ENCODE data around the gene DELE1.

The DELE1 gene, protein sequence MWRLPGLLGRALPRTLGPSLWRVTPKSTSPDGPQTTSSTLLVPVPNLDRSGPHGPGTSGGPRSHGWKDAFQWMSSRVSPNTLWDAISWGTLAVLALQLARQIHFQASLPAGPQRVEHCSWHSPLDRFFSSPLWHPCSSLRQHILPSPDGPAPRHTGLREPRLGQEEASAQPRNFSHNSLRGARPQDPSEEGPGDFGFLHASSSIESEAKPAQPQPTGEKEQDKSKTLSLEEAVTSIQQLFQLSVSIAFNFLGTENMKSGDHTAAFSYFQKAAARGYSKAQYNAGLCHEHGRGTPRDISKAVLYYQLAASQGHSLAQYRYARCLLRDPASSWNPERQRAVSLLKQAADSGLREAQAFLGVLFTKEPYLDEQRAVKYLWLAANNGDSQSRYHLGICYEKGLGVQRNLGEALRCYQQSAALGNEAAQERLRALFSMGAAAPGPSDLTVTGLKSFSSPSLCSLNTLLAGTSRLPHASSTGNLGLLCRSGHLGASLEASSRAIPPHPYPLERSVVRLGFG

DNA sequence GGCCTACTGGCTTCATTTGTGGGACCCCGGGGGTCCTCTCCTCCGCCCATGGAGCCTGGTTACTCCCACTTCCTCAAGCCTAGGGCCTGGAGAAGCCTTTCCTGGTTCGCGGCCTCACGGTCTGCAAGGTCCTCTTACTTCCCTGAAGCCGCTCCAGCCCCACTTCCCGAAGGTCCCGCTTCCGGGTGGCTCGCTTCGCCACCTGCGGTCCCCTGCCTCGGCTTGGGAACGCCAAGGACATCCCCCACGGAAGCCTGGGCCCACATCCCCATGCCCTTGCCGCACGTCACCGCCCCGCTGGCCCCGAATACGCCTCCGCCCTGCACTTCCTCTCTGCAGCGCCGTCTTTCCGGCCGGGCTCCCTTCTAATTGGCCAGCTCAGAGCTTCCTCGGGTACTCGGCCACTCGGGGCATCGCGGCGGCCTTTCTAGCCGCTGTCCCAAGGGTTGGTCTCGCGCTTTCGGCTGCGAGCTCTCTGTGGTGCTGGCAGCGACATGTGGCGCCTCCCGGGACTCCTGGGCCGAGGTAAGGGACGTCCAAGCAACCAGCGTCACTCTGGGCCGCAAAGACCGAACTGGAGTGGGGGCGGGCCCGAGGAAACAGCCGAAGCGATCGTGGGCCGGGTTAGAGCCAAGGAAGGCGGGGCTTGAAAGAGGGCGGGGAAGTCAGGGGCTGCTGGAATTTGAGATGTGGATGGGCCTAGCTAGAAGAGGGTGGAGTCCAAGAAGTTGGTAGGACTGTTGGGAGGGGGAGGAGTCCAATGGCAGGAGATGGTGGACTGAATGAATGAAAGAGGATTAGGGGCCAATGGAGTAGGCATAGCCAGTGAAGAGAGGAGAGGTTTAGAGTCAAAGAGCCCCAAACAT, at the start of gene DELE1:
Gene DELE1 (plus strand): TSS at position 424 of the 866 bp plus-strand sequence. CDS start 71 bp downstream, at position 495.
- DNase-seq (ENCODE audit: low read depth): peak; percentile 85

DNA sequence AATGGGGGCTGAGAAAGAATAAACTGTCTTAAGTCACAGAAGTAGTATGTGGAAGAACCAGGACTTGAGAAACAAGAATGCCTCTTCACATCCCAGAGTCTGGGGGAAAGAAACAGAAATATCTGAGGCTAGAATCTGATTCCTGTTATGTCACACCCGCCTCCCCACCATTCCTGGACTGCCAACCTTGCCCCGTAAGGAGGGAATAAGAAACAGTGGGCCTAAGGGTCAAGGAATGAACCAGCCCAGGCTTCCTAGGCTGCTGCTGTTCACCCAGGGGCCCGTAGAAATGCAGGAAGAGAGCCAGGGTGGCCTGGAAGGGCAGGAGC, 49.8 kb upstream of the DELE1 start:
- no peak for DNase-seq (ENCODE audit: low read depth)

DNA sequence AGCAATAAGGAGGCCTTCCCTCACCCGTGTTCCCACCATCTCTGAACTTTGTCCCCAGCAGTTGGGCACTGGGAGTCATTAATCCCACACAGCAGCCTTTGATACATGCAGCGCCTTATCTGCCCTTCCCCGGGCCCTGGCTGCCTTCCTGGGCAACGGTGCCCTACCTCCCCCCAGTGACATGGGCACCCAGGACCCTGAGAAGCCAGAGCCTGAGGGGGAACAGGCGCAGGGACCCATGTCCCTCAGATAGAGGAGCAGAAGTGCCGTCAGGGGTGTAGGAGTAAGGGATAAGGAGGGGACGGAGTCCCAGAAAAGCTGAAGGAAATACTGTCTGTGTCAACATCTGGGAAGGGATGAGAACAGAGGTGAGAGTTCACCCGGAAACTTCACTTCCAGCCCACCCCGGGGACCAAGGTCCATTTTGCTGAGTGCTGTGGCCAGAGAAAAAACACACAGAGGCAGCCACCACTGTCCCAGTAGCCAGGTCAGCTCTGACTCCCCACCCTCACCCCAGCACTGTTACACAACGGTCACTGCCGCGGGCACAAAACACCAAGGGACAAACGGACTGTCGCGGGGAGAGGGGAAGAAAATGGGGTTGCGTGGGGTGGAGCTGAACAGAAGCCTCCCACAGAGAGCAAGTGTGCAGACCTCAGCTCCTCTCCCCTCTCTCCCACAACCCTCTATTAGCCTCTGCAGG, 49.3 kb upstream of the DELE1 start:
- DNase-seq (ENCODE audit: low read depth): no peak

DNA sequence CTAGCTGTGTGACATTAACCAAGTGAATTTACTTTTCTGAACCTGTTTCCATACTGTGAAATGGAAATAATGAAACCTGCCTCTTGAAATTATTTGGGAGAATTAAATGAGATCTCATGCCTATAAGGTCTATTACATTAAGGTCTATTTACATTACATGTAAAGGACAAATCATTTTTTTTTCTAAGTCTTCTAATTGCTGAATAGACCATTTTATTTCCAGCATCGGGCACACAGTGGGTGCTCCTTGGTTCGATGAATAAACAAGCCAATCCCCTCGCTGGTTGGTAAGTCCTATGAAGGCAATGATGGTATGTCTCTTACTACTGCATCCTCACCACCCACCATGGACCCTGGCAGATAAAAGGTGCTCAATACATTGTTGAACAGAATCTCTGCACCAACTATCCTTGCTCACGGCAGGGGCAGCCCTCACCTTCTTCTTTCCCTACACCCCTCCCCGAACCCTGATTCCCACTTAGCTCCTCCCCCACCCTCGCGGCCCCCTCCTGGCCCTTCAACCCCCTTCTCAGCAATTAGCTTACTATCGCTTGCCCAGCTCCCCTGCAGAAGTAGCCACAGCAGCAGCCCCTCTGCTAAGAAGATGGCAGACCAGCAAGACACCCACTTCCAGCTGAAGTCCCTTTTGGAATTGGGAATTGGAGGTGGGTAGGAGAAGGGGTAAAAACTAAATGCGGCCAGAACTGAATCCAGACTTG, 48.5 kb upstream of the DELE1 start:
- DNase-seq (ENCODE audit: low read depth): no peak

DNA sequence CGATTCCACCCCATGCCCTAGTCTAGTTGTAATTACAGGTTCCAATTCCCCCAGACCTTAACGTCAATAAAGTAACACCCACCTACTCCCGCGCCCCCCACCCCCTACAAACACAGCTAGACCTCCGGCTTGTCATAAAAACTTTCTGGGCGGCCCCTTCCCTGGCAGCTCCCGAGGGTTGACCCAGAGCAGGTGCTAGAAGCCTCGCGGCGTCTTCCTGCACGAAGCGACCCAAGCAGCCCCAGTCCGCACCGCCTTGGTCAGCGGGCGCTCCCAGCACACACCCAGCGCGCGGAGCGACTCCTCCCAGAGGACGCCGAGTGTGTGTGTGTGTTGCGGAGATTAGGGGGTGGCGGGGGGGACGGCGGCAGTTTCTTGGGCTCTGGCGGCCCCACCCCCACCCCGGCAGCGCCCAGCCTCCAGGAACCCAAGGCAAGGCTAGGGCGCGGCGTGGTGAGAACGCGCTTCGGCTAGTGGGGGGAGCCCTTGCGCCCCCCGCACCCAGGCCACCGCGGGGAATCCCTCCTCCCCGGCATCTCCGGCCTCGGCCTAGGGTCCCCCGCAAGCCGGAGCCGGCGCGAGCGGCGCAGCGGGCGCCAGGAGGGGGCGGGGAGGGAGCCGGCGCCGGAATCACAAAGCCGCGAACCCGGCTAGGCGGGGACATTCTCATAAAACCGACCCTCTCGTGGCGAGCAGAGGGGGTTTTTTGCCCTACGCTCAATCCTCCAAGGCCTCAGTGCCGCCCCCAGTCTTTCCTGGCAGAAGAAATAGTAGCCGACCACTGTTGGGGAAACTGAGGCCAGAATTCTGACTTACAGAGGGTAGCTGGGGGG, 47.7 kb upstream of the DELE1 start:
- DNase-seq (ENCODE audit: low read depth): no peak

DNA sequence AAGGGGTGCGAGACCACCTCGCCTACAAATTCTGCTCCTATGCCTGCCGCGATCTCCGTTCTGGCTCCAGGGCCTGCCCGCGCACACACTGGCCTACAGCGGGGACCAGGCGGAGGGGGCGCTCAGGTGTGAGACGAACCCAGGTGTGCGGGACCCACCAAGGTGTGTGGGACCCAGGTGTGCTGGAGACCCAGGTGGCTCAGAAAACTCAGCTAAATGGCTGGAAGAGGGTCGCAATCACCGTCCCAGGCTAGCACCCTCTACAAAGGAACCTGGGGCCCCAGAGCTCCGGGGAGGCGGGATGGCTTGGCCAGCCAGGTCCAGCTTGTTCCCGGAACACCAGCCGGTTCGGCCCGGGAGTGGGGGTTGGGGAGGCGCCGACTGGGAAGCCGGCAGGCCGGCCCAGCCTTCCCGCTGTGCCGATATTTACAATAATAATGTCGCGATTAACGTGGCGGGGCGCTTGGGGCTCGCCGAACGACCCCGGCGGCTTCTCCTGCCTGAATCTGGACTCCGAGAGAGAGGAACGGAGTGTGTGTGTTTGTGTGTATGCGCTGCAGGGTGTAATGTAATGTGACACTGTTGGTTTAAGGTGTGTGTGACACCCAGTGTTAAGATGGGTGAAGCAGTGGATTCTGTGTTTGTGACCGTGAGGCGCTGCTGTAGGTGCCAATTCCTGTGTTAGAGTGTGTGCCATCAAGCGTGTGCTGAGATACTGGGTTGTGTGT, 46.9 kb upstream of the DELE1 start:
- no peak for DNase-seq (ENCODE audit: low read depth)

DNA sequence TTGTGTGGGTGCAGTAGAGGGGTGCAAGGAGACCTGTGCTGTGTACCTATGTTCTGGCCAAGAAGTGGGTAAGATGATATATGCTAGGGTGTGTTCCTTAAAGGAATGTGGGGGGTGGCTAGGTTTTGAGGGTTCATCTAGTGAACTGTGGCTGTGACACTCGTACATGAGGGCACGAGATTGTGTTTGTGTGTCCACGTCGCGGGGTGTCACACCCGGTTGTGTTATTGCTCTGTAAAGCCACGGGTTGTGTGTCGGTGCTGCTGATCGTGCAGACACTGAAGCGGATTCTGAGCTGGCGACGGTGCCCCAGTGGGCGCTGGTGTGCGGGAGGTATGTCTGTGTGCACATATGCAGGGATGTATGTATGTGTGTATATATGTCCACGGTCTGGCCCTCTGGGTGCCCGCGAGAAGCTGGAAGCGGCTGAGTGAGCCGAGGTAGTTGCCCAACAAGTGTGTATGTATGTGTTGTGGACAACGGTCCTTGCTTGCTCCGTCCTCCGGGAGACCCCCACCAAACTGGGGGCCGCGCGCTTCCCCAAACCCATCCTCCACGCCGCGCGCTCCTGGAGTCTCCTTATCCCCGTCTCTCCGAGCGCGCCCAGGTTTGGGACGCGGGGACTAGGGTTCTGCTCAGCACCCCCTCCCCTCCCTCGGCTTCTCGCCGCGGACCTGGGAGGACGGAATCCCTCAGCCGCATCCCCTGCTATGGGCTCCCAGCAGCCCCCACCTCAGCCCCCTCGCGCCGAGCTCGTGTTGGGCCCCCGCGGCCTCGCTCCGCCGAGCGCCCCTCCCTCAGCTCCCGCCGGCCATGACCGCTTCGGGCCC, 46.1 kb upstream of the DELE1 start:
- DNase-seq (ENCODE audit: low read depth): no peak

DNA sequence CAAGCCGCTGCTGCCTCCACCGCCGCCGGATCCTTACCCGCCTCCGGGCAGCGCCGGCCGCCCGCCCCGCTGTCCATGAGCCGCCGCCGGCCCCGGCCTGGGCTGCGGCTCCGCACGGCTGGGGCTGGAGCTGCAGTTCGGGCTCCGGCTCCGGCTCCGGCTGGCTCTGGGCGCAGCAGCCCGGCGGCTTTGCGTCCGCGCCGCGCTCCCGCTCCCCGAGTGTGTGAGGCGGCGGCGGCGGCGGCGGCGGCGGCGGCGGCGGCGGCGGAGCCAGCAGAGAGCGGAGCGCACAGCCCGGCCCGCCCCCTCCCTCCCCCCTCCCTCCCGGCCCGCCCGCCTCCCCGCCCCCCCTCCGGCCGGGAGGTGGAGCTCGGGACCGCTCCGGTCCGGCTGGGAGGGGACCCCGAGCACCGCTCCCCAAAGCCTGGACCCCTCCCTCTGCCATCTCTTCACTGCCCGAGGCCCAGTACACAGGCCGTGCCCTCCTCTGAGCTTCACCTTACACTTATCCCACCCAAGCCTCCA, 45.4 kb upstream of the DELE1 start, which contains the start of gene PCDH1:
Gene PCDH1 (minus strand): TSS at position 225 of the 525 bp plus-strand sequence. CDS start 148 bp downstream, at position 77.
- DNase-seq (ENCODE audit: low read depth): no peak

DNA sequence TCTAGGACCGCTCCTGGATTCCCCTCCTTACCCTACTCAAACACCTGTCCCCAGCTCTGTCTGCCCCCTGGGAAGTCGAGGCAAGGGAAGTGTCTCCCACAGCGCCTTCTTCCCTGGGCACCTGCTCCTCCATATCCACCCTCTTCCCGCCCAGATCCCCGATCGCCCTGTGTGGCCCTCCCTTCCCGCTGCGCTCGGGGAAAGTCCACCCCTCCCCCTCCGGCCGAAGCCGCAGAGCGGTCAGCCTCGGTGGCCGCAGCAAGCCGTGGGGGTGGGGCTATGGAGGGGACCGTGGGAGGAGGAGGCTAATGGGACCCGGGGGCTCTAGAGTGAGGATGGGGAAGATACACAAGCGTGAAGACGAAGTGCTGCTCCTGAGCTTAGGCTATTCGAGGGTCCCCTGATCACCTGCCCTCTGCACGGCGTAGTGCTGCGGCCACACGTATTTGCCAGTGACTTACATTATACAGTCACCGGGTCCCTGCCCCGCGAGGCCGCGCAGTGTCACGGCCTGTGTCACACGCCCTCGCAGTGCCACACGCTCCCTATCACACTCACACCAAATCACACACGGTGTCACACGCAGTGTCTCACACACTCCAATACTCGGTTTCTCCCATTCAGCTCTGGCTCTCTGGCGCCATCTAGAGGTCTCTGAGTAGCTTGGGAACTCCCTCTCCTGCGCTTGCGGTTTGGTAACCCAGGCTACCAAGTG, 44.8 kb upstream of the DELE1 start:
- peak; percentile 74 for DNase-seq (ENCODE audit: low read depth)

DNA sequence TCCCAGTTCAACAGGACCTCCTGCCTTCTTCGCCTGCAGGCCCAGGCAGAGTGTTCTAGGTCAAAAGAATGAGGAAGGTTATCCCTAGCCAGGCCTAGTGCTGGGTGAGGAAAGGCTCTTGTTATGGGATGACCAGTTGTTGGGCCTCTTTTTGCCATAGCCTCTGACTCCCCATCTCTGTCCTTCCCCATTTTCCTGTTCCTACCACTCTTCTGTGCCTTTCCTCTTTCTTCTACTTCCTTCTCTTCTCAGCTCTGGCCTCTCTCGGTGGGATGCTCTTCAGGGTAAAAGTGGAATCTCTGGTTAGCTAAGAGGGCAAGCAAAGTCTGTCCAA, 44.3 kb upstream of the DELE1 start:
- no peak for DNase-seq (ENCODE audit: low read depth)

DNA sequence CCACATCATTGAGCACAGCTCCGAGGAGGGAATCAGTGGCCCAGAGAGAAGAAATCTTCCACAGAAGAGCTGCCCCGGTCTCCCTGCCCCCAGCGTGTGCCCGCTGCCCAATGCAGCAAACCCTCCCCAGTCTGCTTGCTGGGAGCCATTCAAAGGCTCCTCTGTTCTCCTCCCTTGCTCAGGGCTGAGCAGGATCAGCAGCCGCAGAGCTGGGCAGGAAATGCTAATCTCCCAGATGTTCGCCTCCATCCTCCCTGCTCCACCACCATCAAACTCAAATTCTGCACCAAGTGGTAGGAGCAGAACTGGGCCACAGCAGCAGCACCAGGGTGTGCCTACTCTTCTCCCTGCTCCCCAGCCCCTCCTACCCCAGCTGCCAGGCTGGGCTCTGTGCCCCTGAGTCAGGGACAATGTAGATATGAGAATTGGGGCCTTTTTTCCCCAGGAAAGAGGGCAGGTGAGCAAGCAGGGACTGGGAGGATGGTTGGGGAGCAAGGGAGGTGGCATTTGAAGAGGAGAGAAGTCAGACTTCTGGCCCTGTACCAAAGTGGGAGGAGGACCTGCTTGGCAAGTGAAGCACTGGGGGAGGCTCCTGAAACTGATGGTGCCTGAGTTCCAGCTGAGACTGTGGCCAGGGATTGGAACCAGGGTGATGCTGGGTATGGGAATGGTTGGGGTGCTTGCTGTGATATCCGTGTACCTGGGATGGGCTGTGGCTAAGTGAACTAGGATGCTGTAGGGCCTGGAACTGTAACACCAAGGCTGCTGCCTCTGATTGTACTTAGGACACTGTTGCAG, 43.5 kb upstream of the DELE1 start:
- DNase-seq (ENCODE audit: low read depth): no peak

DNA sequence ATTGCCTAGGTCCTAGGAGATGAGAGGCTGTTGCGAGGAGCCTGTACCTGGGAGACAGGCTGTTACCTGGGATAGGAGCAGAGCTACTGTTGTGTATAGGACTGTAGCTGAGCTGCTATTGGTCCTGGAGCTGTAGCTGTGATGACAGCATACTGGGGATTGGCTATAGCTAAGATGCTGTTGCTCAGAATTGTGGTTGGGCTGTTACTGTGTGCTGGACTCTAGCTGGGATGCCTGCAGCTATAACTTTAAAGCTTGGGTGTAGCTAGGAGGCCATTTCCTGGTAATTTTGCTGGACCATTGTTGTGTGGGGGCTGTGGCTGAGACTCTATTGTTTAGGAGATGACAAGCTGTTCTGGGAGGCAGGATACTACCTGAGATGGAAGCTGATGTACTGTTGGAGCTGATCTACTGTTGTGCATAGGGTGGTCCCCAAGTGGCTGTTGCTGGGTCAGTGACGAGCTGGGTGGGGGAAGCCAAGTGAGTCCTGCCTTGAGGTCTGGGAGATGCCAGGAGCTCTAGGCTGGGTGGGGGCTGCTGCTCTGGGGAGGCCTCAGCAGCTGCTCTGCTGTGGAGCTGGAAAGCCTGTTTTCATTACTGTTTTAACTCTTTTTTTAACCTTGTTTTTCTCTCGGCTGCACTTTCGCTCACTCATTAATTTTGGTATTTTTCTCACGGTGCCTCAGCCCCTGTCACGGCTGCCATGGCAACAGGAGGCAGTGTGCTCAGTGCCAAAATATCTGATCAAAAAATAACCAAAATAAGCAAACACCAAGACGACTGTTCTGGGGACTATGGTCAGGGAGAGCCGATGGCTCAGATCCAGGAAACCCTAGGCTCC, 42.5 kb upstream of the DELE1 start:
- no peak for DNase-seq (ENCODE audit: low read depth)

DNA sequence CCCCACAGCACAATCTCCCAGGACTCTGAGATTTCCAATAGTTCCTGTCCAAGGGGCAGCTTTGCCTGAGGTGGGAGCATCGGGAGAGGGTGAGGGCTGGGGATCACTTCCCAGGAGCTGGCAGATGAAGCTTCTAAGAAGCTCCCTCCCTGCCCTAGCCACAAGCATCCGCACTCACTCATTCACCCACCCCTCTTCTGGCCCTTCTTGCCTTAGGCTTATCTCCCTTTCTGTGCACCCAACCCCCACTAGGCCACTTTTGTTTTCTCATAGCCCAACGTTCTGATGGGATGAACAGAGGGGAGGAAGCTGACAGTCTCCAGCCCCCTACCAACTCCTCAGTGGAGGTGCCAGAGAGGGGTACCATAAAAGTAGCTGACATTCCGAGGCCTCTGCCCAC, 41.8 kb upstream of the DELE1 start:
- no peak for DNase-seq (ENCODE audit: low read depth)

DNA sequence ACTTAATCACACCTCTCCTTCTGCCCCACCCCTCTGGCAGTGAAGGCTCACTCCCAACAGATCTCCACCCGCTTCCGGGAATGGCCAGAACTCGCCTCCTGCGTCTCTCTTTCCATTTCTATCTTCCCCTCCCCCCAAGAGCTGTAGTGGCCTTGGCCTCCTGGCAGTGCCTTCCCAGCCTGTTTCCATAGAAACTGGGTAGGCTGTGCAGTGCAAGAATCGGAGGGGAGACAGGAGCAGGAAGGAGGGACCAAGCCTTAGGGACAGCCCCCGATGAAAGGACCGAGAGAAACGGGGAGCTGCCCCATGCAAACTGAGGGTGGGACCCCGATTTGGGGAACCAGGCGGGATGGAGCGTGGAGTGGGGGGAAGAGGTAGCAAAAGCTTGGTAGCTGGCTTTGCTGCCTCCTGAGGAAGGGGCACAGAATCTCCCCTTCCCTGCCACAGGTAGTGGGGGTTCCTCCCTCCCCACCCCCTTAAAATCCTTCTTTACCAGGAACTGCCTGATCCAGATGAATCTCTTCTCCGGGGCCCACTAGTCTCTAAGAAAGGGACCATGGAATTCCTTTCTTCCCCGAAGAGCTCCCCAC, 41.0 kb upstream of the DELE1 start:
- DNase-seq (ENCODE audit: low read depth): no peak

DNA sequence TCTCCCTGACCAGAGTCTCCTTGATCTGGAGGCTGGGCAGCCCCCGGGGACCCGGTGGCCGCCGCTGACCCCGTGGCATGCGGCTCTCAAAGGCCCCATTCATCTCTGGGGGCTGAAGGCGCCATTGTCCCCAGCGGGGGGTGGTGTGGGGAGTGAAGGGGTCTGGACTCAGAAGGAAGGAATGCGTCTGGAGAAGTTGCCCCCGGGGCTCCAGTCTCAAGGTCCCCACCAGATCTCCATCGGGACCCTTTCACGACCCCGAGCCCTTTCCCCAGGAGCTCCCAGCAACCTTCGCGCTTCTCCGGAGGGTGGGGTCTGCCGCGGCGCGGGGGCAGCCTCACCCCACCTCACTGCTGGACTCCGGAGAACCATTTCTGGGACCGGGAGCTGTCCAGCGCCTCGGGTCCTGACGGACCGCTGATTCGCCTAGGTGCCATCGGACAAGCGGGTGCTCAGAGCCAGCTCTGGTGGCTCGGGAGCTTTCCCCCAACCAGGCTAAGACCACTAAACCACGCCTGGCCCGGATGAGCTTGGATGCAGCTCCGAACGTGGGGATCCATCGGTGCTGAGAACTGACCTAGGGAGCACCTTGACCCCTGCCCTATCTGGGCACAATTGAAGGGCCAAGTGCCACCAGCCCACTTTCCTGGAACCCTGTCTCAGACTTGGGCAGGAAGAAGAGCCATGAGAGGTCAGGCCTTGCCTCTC, 40.3 kb upstream of the DELE1 start:
- no peak for DNase-seq (ENCODE audit: low read depth)

Measured in fibroblast of the conjunctiva (primary cell).